Osteoblast (primary cell): Measurements from ENCODE around the gene C1RL. TPM values are rescaled to one million over a fixed set of nuclear protein-coding genes. Genes with fewer than 3 reads are reported as not detected.

ENCODE experiments used
- DNase-seq: peaks from one replicate; pipeline ENCODE4 v3.0.0; 2011; ENCODE audit warnings: low spot score, mixed read lengths; ENCODE audit not compliant: insufficient read length; ENCODE audit errors: missing footprints
- H2AFZ ChIP-seq: 2 replicates; pipeline ENCODE4 v1.6.0; 2011; ENCODE audit warnings: mild to moderate bottlenecking, low read length
- H3K27ac ChIP-seq: 2 replicates; pipeline ENCODE4 v1.5.1; 2011; ENCODE audit warnings: mild to moderate bottlenecking, low read depth, low read length, moderate library complexity
- H3K27me3 ChIP-seq: 2 replicates; pipeline ENCODE4 v1.6.0; 2012; ENCODE audit warnings: mild to moderate bottlenecking, control low read depth, inconsistent platforms, low read length, moderate library complexity; ENCODE audit not compliant: insufficient read depth
- H3K36me3 ChIP-seq: 2 replicates; pipeline ENCODE4 v1.5.1; 2011; ENCODE audit warnings: mild to moderate bottlenecking, low read length, control low read depth, moderate library complexity; ENCODE audit not compliant: insufficient read depth
- H3K4me1 ChIP-seq: 2 replicates; pipeline ENCODE4 v1.5.1; 2011; ENCODE audit warnings: mild to moderate bottlenecking, low read length, control low read depth, moderate library complexity; ENCODE audit not compliant: insufficient read depth
- H3K4me2 ChIP-seq: 2 replicates; pipeline ENCODE4 v1.6.0; 2011; ENCODE audit warnings: mild to moderate bottlenecking, low read length; ENCODE audit not compliant: insufficient read depth
- H3K4me3 ChIP-seq: fragments of 200-600 bp; sonication (generic); 3 replicates; pipeline ENCODE4 v1.5.1; 2012; ENCODE audit warnings: mild to moderate bottlenecking, low read length, inconsistent platforms; ENCODE audit not compliant: insufficient read depth
- H3K79me2 ChIP-seq: 2 replicates; pipeline ENCODE4 v1.6.0; 2012; ENCODE audit warnings: mild to moderate bottlenecking, low read length, control low read depth, inconsistent platforms; ENCODE audit not compliant: insufficient read depth
- H3K9me3 ChIP-seq: 2 replicates; pipeline ENCODE4 v1.5.1; 2011; ENCODE audit warnings: low read depth, low read length, control low read depth
- H4K20me1 ChIP-seq: 2 replicates; pipeline ENCODE4 v1.6.0; 2012; ENCODE audit warnings: mild to moderate bottlenecking, low read length, control low read depth; ENCODE audit not compliant: insufficient read depth
- total RNA-seq: library from RNA; depleted of rRNA; stranded (reverse); fragments of >200 nt; gene quantifications from 2 replicates; pipeline ENCODE4 v1.2.3, GENCODE V29; 2012
- TF ChIP-seq, protein P1 (sequence below): IDR thresholded peaks from 2 replicates; pipeline ENCODE4 v1.5.1; 2011; ENCODE audit warnings: mild to moderate bottlenecking, low read depth, low read length, moderate library complexity; ENCODE audit errors: extremely low read depth

C1RL gene
- total RNA-seq, 1 donor: 63.7 TPM

GRCh38 chr12:7118881-7119280 lies 9.9 kb upstream of the C1RL start:
- Histone ChIP-seq H3K4me1 (no peaks in the 10 kb centered on the region), H3K79me2 (no peaks in the 10 kb centered on the region), H4K20me1 (no peaks in the 10 kb centered on the region), H3K9me3 (no peaks in the 10 kb centered on the region), H3K36me3 (peaks cover 5% of the 10 kb centered on the region), H3K27ac (no peak overlapping the region), H3K27me3 (no peaks in the 10 kb centered on the region), H3K4me3 (no peak overlapping the region), H2AFZ (no peak overlapping the region), H3K4me2 (no peak overlapping the region)
- no peak for DNase-seq
- TF ChIP-seq, protein P1, sequence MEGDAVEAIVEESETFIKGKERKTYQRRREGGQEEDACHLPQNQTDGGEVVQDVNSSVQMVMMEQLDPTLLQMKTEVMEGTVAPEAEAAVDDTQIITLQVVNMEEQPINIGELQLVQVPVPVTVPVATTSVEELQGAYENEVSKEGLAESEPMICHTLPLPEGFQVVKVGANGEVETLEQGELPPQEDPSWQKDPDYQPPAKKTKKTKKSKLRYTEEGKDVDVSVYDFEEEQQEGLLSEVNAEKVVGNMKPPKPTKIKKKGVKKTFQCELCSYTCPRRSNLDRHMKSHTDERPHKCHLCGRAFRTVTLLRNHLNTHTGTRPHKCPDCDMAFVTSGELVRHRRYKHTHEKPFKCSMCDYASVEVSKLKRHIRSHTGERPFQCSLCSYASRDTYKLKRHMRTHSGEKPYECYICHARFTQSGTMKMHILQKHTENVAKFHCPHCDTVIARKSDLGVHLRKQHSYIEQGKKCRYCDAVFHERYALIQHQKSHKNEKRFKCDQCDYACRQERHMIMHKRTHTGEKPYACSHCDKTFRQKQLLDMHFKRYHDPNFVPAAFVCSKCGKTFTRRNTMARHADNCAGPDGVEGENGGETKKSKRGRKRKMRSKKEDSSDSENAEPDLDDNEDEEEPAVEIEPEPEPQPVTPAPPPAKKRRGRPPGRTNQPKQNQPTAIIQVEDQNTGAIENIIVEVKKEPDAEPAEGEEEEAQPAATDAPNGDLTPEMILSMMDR: no peak

DNA sequence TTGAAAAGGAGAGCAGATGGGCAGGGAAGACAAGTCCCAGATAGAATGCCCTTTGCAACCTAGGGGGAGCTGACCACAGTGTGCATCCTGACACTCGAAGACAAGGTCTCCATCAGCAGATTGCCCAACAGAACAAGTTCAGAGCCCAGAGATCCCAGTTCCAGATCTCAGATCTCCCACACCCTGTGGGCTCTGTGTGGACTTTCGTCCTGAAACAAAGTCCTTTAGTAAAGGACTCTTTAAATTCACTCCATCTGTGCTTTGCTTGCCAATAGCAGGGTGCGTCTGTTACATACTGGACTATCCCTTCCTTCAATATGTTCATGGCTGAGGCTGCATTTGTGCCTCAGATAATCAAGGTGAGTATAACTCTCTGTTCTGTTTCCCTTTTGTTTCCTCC lies 8.7 kb upstream of the C1RL start:
- Histone ChIP-seq H3K9me3 (no peaks in the 10 kb centered on the region), H3K4me1 (no peaks in the 10 kb centered on the region), H3K36me3 (peaks cover 5% of the 10 kb centered on the region), H3K27me3 (no peaks in the 10 kb centered on the region), H3K4me3 (no peak overlapping the region), H2AFZ (no peak overlapping the region), H3K27ac (no peak overlapping the region), H3K4me2 (no peak overlapping the region), H4K20me1 (no peaks in the 10 kb centered on the region), H3K79me2 (no peaks in the 10 kb centered on the region)
- TF ChIP-seq, protein P1: no peak
- DNase-seq: no peak

DNA sequence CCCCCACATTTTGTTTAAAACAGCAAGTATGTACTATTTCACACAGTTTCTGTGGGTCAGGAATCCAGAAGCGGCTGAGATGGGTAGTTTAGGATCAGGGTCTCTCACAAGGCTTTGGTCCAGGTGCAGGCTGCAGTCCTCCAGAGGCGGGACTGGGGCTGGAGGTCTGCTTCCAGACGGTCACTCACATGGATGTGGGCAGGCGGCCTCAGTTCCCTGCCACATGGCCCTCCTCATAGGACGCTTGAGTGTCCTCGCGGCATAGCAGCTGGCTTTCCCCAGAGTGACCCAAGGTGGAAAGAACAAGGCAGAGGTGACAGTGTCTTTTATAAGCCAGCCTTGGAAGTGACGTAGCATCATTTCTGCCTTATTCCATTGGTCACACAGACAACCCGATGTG lies 7.9 kb upstream of the C1RL start:
- H3K4me2 ChIP-seq: no peak overlapping the region
- H3K9me3 ChIP-seq: no peaks in the 10 kb centered on the region
- H3K27ac ChIP-seq: no peak overlapping the region
- no peak for DNase-seq
- no peaks in the 10 kb centered on the region for H3K27me3 ChIP-seq
- no peak overlapping the region for H3K4me3 ChIP-seq
- H3K4me1 ChIP-seq: no peaks in the 10 kb centered on the region
- H3K79me2 ChIP-seq: no peaks in the 10 kb centered on the region
- no peak overlapping the region for H2AFZ ChIP-seq
- peaks cover 5% of the 10 kb centered on the region for H3K36me3 ChIP-seq
- H4K20me1 ChIP-seq: no peaks in the 10 kb centered on the region
- TF ChIP-seq, protein P1: no peak

GRCh38 chr12:7116196-7116595 lies 7.2 kb upstream of the C1RL start:
- Histone ChIP-seq H3K27ac (no peak overlapping the region), H3K4me2 (no peak overlapping the region), H3K9me3 (no peaks in the 10 kb centered on the region), H3K79me2 (no peaks in the 10 kb centered on the region), H3K4me3 (no peak overlapping the region), H3K4me1 (no peaks in the 10 kb centered on the region), H3K27me3 (no peaks in the 10 kb centered on the region), H3K36me3 (peaks cover 5% of the 10 kb centered on the region), H4K20me1 (no peaks in the 10 kb centered on the region), H2AFZ (no peak overlapping the region)
- DNase-seq: no peak
- TF ChIP-seq, protein P1: no peak
